ENCODE results near the gene ANKRD22.
"Not testable (repeated sequence)": the region's sequence is repeated elsewhere in the genome, so short reads cannot be mapped to it uniquely, and the experiment has no call there.

The ANKRD22 gene

GRCh38 chr10:88877298-88877697 lies 25.7 kb upstream of the ANKRD22 start:
- no peak for DNase-seq

GRCh38 chr10:88875081-88875480 lies 23.4 kb upstream of the ANKRD22 start:
- no peak for DNase-seq

GRCh38 chr10:88874281-88874680 lies 22.6 kb upstream of the ANKRD22 start:
- no peak for DNase-seq

GRCh38 chr10:88873757-88874156 lies 22.1 kb upstream of the ANKRD22 start:
- no peak for DNase-seq

- DNase-seq, result no peak
Observed at GRCh38 chr10:88870089-88870488, 18.4 kb upstream of the ANKRD22 start.

GRCh38 chr10:88866454-88866853 lies 14.8 kb upstream of the ANKRD22 start:
- DNase-seq, result no peak

GRCh38 chr10:88865281-88865876 lies 13.7 kb upstream of the ANKRD22 start:
- DNase-seq, result no peak

- DNase-seq, result no peak
Observed at GRCh38 chr10:88861036-88861435, 9.4 kb upstream of the ANKRD22 start.

- no peak for DNase-seq
Observed at GRCh38 chr10:88858491-88858890, 6.8 kb upstream of the ANKRD22 start.

- DNase-seq, result no peak
Observed at GRCh38 chr10:88857831-88858230, 6.2 kb upstream of the ANKRD22 start.

GRCh38 chr10:88854684-88855083 lies 3.0 kb upstream of the ANKRD22 start:
- DNase-seq, result no peak

GRCh38 chr10:88853155-88853881 lies 1.7 kb upstream of the ANKRD22 start:
- no peak for DNase-seq

GRCh38 chr10:88852327-88852726 lies 683 bp upstream of the ANKRD22 start:
- DNase-seq, result no peak

GRCh38 chr10:88850712-88851111 lies 932 bp downstream of the ANKRD22 start:
- no peak for DNase-seq

GRCh38 chr10:88849234-88849633 lies 2.4 kb downstream of the ANKRD22 start:
- DNase-seq, result no peak

GRCh38 chr10:88848499-88848898 lies 3.1 kb downstream of the ANKRD22 start:
- DNase-seq, result no peak

- DNase-seq, result no peak
Observed at GRCh38 chr10:88843171-88843570, 8.5 kb downstream of the ANKRD22 start.

- DNase-seq, result no peak
Observed at GRCh38 chr10:88841316-88842111, 10.1 kb downstream of the ANKRD22 start.

- DNase-seq, result no peak
Observed at GRCh38 chr10:88840881-88841280, 10.8 kb downstream of the ANKRD22 start.

GRCh38 chr10:88840104-88840503 lies 11.5 kb downstream of the ANKRD22 start:
- no peak for DNase-seq

- DNase-seq, result no peak
Observed at GRCh38 chr10:88838766-88839350, 12.8 kb downstream of the ANKRD22 start.

- not testable (repeated sequence) for DNase-seq
Observed at GRCh38 chr10:88837632-88838031, 14.0 kb downstream of the ANKRD22 start.

GRCh38 chr10:88835910-88836221 lies 15.8 kb downstream of the ANKRD22 start:
- DNase-seq, result no peak
